Coronary artery (tissue), 2 donors: ENCODE results near the gene TOMT.

Source experiments
- DNase-seq: peaks from one replicate; pipeline ENCODE4 v3.0.0-alpha.2; 2017; ENCODE audit warnings: low spot score
- H3K27ac ChIP-seq, 2 donors: fragments of 200-600 bp; sonication (generic); one replicate each; pipeline ENCODE4 v1.5.1; 2016 to 2019
- H3K4me3 ChIP-seq: fragments of 200-600 bp; sonication (generic); 2 replicates; pipeline ENCODE4 v1.5.1; 2016; ENCODE audit warnings: mild to moderate bottlenecking, moderate library complexity
- CTCF ChIP-seq: fragments of 200-600 bp; sonication (generic); IDR thresholded peaks from one replicate; pipeline ENCODE4 v1.5.1; 2019; ENCODE audit warnings: antibody characterized with exemption

TOMT gene

DNA sequence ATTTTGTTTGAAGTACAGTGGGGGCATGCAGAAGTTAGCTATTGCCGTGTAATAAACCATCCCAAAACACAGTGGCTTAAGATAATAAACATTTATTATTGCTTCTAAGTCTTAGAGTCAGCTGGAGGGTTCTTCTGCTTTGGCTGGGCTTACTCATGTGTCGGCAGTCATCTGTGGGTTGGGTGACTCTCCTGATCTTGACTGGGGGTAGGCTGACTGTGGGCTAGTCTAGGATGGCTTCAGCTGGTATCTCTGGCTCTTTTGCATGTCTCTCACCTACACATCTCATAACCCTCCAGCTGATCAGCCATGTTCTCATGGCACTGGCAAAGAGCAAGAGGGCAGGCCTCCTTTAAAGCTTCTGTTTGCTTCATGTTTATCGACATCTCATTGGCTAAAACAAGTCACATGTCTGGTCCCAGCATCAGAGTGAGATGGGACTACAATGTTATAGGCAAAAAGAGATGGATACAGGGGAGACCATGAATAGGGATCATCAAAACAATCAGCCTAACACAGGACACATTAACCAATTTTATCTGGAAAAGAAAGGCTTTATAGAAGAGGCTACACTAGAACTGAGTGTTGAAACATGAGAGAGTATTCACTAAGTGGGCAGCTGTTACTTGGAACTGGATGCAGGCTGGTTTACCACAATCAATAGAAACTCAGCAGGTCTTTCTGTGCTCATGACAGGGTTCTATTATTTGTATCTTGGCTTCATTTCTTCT is 19.9 kb upstream of the TOMT start:
- H3K4me3 ChIP-seq = no peak overlapping the region
- TF ChIP-seq CTCF = no peak
- DNase-seq = no peak
- H3K27ac ChIP-seq = no peak overlapping the region

DNA sequence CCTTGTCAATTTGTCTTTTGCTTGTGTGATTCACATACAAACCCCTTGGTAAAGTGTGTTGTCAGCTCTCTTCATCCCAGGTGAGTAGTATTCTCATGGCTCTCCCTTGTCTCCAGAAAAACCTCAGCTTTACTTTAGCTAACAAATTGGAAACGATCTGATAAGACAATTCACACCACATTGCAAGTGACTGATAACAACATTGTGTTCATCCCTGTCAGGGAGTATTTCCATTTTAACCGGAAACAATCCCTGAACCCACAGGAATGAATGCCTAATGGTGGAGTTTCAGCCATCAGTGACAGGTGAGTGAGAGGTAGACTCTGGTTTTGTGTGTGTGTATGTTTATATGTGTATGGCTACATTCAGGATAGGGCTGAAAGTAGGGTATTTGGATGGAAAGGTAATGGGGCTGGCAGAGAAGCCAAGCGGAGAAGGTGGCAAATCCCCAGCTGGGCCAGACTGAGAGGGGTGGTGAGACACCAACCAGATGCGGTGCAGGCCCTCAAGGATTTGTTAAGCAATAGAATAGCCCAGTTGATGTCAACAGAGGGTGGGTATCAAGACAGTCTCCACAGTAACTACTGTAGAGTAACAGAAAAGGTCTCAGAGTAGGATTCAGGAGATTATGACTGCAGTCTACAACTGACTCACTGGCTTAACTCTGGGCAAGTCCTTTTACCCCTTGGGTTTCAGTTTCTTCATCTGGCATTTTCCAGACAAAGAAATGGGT is 17.5 kb upstream of the TOMT start:
- no peak for DNase-seq
- Histone ChIP-seq H3K27ac (no peak overlapping the region), H3K4me3 (no peak overlapping the region)
- no peak for TF ChIP-seq CTCF

DNA sequence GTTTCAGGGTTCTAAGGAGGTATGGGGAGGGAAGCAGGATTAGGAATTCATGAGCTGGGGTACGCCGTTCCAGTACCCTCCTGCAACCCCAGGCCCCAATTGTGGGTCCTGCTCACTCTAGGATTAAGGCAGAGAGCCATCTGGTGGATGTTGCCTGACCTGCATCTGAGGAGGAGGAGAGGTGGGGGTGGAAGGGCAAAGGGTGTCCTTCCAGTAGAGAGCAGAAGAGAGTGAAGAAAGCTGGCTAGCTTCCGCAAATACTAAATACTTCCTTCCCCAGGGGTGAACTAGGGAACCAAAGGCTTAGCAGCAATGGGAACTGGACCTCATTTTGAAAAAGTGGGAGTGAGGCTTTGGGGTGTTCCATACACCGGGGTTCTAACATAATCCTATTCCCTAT is 14.4 kb upstream of the TOMT start:
- no peak for DNase-seq
- H3K4me3 ChIP-seq = no peak overlapping the region
- H3K27ac ChIP-seq = peak overlapping the region; percentile 31 to 46
- TF ChIP-seq CTCF = peak; percentile 71

DNA sequence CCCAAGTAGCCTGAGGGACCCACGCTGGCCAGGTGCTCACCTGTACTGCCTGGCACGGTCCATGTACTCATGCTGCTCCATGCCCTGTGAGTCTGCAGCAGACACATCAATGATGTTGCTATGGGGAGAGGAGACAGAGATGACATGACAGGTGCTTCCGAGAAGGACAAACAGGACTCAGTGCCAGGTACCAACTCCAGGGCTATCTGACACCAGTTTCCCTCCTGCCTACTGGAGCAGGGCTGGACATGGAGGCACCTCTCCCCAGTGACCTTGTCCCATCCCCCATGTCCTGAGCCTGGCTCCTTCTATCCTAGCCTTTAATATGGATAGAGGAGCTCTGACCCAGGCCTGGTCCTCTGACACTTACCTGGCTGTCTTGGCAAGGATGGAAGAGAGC is 7.0 kb upstream of the TOMT start:
- no peak for TF ChIP-seq CTCF
- no peak for DNase-seq
- no peak overlapping the region for H3K4me3 ChIP-seq
- H3K27ac ChIP-seq = no peak overlapping the region

DNA sequence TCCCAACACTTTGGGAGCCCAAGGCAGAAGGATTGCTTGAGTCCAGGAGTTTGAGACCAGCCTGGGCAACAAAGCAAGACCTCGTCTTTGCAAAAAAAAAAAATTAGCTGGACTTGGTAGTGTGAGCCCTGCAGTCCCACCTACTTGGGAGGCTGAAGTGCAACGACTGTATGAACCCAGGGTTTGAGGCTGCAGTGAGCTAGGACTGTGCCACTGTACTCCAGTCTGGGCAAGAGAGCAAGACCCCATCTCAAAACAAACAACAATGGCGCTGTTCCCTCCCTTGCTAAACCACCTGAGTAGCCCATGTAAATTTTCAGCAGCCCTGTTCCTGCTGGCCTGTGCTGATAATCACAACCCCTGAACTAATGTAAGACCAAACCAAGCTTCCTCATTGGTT is 5.7 kb upstream of the TOMT start:
- no peak for TF ChIP-seq CTCF
- no peak for DNase-seq
- H3K27ac ChIP-seq = peak overlapping the region in 1 of 2 donors; percentile 39
- no peak overlapping the region for H3K4me3 ChIP-seq

DNA sequence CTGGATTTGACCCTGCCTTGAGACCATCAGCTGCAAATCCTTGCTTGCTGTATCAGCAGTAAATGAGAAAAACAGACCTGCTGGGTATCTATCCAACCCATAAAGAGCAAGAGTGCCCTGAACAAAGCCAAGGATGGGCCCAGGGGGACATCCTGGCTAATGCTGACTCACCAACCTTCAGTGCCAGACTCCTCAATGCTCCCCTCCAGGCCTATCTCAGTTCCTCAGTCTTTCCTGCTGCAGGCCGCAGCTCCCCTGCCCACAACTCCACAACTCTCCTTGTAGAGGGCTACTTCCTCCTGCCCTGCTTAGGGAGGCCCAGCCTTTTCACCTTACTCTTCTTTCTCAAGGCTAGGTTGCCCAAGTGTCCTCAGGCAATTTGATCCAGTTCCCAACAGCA is 5.3 kb upstream of the TOMT start:
- no peak for DNase-seq
- Histone ChIP-seq H3K27ac (peak overlapping the region in 1 of 2 donors; percentile 39), H3K4me3 (no peak overlapping the region)
- no peak for TF ChIP-seq CTCF

GRCh38 chr11:72102162-72102561 is 3.6 kb upstream of the TOMT start:
- Histone ChIP-seq H3K27ac (peak overlapping the region; percentile 89 to 97), H3K4me3 (peak overlapping the region; percentile 93)
- no peak for TF ChIP-seq CTCF
- DNase-seq = no peak
